HG02938 (cell line): ENCODE data around the gene ABHD6.
"Not testable (repeated sequence)": the region's sequence is repeated elsewhere in the genome, so short reads cannot be mapped to it uniquely, and the experiment has no call there.

ENCODE experiments used
- ATAC-seq: cut with Tn5 transposase; IDR thresholded peaks from one replicate; pipeline ENCODE4 v1.9.1; 2021; ENCODE audit warnings: mild to moderate bottlenecking, moderate library complexity; ENCODE audit not compliant: unreplicated experiment

ABHD6 gene

GRCh38 chr3:58317811-58318210, 80.2 kb downstream of the ABHD6 start:
- no peak for ATAC-seq

DNA sequence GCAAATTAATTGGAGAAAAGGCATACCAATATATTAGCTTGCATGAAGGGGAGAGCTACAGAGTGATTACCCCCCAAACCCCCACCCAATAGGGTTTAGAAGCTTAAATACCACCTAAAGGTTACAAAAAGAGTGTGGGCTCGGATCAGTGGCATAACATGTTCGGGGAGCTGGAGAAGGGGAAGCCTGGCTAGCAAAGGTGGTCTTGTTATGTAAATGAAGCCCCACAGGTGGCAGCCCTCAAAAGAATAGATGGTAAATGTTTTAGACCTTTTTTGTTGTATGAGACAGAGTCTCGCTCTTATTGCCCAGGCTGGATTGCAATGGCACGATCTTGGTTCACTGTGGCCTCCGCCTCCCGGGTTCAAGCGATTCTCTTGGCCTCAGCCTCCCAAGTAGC, 84.2 kb downstream of the ABHD6 start:
- no peak for ATAC-seq

GRCh38 chr3:58322793-58323192, 85.2 kb downstream of the ABHD6 start:
- no peak for ATAC-seq

GRCh38 chr3:58323529-58324390, 86.2 kb downstream of the ABHD6 start:
- no peak for ATAC-seq

DNA sequence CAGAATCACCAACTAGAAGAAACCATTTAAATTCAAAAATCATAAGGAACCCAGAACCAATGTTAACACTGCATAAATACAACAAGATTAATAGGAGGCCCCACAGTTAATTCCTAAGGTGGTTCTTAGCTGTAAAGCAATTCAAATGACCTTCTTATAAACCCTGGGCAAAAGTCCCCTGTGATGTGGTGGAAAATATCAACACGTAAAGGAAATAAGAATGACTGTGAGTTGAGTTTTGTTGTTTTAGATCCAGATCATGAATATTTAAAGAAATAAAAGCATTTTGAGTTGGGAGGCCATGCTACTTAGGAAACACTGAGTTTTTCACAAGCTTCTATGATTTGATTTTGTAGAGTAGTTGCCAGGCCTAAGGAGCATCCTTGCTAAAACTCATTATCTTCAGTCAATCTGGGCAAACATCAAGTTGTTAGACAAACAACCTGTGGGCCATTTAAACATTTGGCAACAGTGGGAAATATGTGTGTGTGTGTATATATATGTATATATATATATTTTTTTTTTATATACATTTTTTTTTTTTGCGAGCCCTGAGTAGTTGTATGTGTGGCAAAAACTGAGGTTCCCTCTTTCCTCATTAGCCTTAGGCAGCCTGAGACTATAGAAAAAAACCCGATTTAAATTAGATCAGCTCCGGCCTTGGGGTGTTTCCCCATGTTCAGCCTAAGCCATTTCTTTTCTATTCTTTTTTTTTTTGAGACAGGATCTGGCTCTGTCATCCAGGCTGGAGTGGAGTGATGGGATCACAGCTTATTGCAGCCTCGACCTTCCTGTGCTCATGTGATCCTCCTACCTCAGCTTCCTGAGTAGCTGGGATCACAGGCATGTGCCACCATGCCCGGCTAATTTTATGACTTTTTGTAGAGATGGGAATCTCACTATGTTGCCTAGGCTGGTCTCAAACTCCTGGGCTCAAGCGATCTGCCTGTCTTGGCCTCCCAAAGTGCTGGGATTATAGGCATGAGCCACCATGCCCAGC, 87.1 kb downstream of the ABHD6 start:
- ATAC-seq: no peak

DNA sequence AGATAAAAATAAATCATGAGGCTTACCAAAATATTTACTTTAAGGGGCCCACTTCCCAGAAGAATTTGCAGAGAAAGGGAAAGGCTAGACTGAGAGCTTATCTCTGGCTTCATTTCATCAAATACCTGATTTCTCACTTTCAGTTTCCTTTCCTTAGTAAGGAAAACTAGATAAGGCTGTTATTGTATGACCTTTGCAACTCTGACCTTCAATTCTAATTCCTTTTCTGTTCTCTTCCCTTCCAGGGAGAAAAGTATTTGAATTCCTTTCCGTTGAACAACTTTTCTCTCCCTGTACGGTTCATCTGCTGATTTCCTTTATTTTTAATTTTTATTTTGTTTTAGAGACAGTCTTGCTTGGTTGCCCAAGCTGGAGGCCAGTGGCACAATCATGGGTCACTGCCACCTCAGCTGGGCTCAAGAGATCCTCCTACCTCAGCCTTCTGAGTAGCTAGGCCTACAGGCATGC, 88.0 kb downstream of the ABHD6 start:
- no peak for ATAC-seq

DNA sequence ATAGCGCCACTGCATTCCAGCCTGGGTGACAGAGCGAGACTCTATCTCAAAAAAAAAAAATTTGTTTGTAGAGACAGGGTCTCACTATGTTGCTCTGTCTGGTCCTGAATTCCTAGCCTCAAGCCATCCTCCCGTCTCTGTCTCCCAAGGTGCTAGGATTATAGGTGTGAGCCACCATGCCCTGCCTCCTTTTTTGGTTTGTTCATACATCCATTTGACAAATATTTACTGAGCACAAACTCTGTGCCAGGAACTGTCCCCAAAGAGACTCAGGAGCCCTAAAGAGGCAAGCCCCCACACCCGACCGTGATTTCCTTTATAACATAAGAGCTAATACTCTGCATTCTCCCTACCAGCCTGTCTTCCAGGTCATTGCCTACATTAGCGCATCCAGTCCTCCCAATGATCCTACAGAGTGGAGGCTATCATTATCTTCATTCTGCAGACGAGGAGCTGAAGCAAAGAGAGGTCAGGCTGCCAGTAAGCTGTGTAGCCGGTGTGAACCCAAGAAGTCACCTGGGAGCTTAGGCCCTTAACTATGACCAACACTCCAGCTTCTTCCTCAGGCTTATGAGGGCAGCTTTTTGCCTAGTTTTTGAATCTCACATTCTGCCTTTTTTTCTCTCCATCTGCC, 88.8 kb downstream of the ABHD6 start:
- no peak for ATAC-seq

DNA sequence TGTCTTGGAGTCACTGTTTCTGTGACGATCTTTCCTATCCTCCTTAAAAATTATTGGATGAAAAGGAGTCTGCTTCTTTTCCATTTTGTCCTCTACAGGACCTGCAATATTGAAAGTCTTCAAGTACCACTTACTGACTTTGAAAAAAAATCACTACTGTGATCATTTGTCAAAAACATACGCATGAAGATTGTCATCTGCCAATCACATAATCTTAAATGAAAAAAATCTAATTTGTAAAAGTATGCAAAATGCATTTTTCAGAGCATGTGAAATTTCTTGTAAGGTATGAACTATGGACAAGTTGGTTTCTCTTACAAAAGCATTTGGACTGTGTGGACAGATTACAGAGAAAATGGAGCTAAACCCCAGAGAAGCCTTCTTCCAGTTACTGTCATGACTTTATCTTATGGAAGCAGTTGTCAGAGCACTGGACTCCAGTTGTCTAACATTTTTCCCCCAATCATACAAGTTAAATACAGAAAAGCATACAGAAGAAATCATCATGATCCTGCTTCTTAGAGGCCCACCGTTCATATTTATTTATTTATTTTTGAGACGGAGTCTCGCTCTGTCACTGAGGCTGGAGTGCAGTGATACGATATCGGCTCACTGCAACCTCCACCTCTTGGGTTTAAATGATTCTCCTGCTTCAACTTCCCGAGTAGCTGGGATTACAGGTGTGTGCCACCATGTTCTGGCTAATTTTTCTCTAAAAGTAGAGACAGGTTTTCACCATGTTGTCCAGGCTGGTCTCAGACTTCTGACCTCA, 91.7 kb downstream of the ABHD6 start:
- no peak for ATAC-seq

DNA sequence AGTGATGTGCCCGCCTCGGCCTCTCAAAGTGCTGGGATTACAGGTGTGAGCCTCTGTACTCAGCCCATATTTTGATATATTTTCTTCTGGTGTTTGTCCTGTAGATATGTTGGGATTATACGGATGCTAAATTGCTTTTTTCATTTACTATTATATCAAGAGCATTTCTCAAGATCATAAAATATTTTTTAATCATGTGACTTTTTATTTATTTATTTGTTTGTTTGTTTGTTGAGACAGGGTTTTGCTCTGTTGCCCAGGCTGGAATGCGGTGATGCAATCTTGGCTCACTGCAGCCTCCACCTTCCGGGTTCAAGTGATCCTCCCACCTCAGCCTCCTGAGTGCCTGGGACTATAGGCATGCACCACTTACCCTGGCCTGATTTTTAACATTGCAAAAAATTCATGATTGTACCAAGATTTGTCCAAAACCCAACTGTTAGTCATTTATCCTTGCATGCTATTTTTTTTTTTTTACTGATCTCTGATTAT, 92.4 kb downstream of the ABHD6 start:
- ATAC-seq: no peak

DNA sequence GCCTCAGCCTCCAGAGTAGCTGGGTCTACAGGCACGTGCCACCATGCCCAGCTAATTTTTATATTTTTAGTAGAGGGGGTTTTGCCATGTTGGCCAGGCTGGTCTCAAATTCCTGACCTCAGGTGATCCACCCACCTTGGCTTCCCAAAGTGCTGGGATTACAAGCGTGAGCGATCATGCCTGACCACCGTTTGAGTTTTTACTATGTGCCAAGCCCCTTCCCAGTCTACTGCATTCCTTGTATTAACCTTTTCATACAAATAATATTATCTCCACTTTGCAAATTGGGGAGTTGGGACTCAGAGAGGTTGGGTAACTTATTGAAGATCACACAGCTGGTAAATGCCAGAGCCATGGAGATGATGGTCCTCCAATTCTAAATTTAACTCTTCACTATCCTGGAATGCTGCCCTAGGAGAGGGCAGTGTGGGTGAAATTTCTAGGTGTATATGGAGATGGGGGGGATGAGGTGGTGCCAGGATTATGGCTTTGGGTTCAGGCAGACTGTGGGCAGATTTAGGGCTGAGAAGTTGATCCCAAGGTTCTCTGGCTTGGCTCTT, 94.1 kb downstream of the ABHD6 start:
- ATAC-seq: no peak

- ATAC-seq: peak; percentile 76
Observed at GRCh38 chr3:58332575-58333188, 95.1 kb downstream of the ABHD6 start, which contains the start of gene PXK. Gene PXK (plus strand): TSS chr3:58332892. CDS start chr3:58332989, 97 bp downstream.

DNA sequence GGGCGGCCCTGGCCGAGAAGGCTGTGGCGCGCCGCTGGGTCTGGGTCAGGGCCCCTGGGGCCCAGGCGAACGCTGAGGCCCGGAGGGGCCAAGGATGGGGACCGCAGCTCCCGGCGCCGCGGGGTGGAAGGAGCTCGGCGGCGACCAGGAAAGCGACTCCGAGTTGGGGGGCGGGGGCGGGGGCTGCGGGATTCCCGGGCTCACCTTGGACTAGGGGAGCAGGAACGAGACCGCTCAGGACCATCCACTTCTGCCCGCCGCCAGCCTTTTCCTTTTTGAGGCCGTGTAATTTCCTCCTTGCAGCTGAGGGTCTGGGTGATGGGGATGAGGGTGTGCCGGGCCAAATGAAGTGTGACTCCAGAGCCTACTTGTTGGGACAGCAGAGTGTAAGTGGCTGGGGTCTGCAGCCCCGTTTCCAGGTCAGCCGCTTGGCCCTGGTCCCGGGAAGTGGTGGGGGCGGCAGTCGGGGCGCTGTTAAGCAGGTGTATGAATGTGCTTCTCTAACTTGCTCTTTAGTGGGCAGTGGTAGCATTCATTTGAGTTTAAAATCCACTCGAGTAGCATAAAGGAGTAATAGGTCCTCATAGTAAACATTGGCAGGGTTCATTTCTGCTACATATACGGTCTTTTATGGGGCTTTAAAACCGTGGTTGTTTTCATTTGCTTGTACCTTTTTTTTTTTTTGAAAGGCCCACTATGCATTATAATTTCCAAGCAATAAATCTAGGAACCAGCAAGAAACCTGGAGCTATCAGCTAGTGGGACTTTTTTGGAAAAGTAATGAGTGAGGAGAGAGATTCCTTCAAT, 95.8 kb downstream of the ABHD6 start:
- peak; percentile 26 for ATAC-seq

DNA sequence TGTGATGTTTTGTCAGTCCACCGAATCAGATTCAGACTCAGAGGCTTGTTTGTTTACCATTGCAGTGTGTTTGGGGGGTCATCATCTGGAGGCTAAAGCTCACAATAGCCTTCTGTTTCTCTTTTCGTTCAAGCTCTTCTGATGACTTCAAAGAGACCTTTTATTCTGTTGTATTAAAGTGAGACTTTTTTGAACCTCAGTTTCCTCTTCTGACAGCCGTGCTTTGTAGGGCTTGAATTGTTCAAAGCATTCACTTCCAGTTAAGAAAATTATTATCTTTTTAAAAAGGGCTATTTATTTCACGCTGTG, 96.4 kb downstream of the ABHD6 start:
- ATAC-seq: no peak

GRCh38 chr3:58334506-58334884, 96.9 kb downstream of the ABHD6 start:
- no peak for ATAC-seq

- ATAC-seq: no peak
Observed at GRCh38 chr3:58335652-58335947, 98.0 kb downstream of the ABHD6 start.

GRCh38 chr3:58336135-58336882, 98.7 kb downstream of the ABHD6 start:
- ATAC-seq: no peak

- ATAC-seq: no peak
Observed at GRCh38 chr3:58337190-58337589, 99.6 kb downstream of the ABHD6 start.

DNA sequence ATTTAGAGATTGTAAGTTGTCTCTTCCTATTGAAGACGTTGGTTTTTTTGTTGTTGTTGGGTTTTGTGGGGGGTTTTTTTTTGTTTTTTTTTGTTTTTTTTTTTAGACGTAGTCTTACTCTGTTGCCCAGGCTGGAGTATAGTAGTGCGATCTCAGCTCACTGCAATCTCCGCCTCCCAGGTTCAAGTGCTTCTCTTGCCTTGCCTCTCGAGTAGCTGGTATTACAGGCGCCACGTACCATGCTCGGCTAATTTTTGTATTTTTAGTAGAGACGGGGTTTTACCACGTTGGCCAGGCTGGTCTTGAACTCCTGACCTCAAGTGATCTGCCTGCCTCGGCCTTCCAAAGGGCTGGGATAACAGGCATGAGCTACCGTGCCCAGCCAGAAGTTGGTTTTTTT, 101.6 kb downstream of the ABHD6 start:
- ATAC-seq: not testable (repeated sequence)
